ENCODE results near the gene DPP10. TPM values are rescaled to one million over a fixed set of nuclear protein-coding genes. Genes with fewer than 3 reads are reported as not detected.

Gene DPP10
- total and polyA plus RNA-seq, 5 experiments from 2014 or later, result not detected

- POLR2A ChIA-PET, result no interaction called here
- Mint-ChIP-seq H3K36me3 (no peaks in the 10 kb centered on the region), H3K4me3 (no peak overlapping the region), H3K27me3 (no peaks in the 10 kb centered on the region), H3K4me1 (no peaks in the 10 kb centered on the region), H3K27ac (no peak overlapping the region), H3K9me3 (peaks cover 0 to 17% (median 3%) of the 10 kb centered on the region in 9 donors)
- DNase-seq, result no peak
- ATAC-seq, result no peak
Observed at GRCh38 chr2:115654362-115654761, 1211.9 kb downstream of the DPP10 start.

DNA sequence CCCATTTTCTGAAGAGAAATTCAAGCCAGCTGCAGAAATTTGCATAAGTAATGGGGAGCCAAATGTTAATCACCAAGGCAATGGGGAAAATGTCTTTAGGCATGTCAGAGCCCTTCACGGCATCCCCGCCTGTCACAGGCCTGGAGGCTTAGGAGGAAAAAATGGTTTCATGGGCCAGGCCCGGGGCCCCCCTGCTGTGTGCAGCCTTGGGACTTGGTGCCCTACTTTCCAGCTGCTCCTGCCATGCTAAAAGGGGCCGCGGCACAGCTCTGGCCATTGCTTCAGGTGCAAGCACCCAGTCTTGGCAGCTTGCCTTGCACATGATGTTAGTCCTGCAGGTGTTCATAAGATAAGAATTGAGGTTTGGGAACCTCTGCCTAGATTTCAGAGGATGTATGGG, 1235.7 kb downstream of the DPP10 start:
- H3K9me3 Mint-ChIP-seq, result peaks cover 6 to 48% (median 25%) of the 10 kb centered on the region in 9 donors
- no peaks in the 10 kb centered on the region for H3K4me1 Mint-ChIP-seq
- no peaks in the 10 kb centered on the region for H3K36me3 Mint-ChIP-seq
- no peak for DNase-seq
- no peak overlapping the region for H3K27ac Mint-ChIP-seq
- no peak for ATAC-seq
- H3K27me3 Mint-ChIP-seq, result no peaks in the 10 kb centered on the region
- no peak overlapping the region for H3K4me3 Mint-ChIP-seq
- POLR2A ChIA-PET, result no interaction called here

GRCh38 chr2:115684345-115684744, 1241.9 kb downstream of the DPP10 start:
- Mint-ChIP-seq H3K36me3 (no peaks in the 10 kb centered on the region), H3K9me3 (peaks cover 0 to 32% (median 12%) of the 10 kb centered on the region in 9 donors), H3K27ac (no peak overlapping the region), H3K4me3 (no peak overlapping the region), H3K27me3 (no peaks in the 10 kb centered on the region), H3K4me1 (no peaks in the 10 kb centered on the region)
- ATAC-seq (no peak), DNase-seq (no peak)
- POLR2A ChIA-PET, result no interaction called here

- Mint-ChIP-seq H3K9me3 (peaks cover 0 to 28% (median 17%) of the 10 kb centered on the region in 9 donors), H3K36me3 (no peaks in the 10 kb centered on the region), H3K27ac (no peak overlapping the region), H3K4me3 (no peak overlapping the region), H3K4me1 (no peaks in the 10 kb centered on the region), H3K27me3 (no peaks in the 10 kb centered on the region)
- DNase-seq (no peak), ATAC-seq (no peak)
- POLR2A ChIA-PET, result no interaction called here
Observed at GRCh38 chr2:115691409-115691808, 1249.0 kb downstream of the DPP10 start.

GRCh38 chr2:115694651-115695050, 1252.2 kb downstream of the DPP10 start:
- Mint-ChIP-seq H3K36me3 (no peaks in the 10 kb centered on the region), H3K9me3 (peaks cover 3 to 38% (median 12%) of the 10 kb centered on the region in 9 donors), H3K27me3 (no peaks in the 10 kb centered on the region), H3K4me3 (no peak overlapping the region), H3K27ac (no peak overlapping the region), H3K4me1 (no peaks in the 10 kb centered on the region)
- DNase-seq (no peak), ATAC-seq (no peak)
- POLR2A ChIA-PET, result no interaction called here

GRCh38 chr2:115733190-115733775, 1290.8 kb downstream of the DPP10 start:
- no peak for ATAC-seq
- POLR2A ChIA-PET, result no interaction called here
- Mint-ChIP-seq H3K27ac (no peak overlapping the region), H3K9me3 (peaks cover 0 to 33% (median 12%) of the 10 kb centered on the region in 9 donors), H3K4me1 (peaks cover 0 to 2% (median 0%) of the 10 kb centered on the region in 4 donors), H3K36me3 (peaks cover 0 to 8% (median 0%) of the 10 kb centered on the region in 3 donors), H3K27me3 (no peaks in the 10 kb centered on the region), H3K4me3 (no peak overlapping the region)
- DNase-seq, result no peak

DNA sequence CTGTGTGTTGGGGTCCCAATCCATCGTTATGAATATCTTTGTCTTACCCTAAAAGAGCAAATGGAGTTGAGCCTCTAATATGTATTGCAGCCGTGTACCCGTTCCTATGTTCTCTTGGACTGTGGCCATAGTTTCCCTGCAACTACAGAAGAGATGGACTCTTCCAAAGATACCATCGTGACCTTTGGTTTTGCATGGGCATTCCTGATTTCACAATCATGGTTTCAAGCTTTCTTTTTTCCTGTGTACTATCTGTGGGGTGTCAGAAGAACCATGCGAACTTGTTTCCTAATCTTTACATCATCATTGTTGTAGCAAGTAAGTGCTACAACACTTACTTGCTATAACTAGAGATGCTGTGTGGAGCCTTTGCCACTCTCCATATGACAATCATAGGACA, 1295.7 kb downstream of the DPP10 start:
- Mint-ChIP-seq H3K27ac (no peak overlapping the region), H3K9me3 (peaks cover 3 to 27% (median 7%) of the 10 kb centered on the region in 9 donors), H3K36me3 (peaks cover 0 to 2% (median 0%) of the 10 kb centered on the region in 3 donors), H3K4me3 (no peak overlapping the region), H3K4me1 (no peaks in the 10 kb centered on the region), H3K27me3 (no peaks in the 10 kb centered on the region)
- no peak for ATAC-seq
- no peak for DNase-seq
- POLR2A ChIA-PET, result no interaction called here

DNA sequence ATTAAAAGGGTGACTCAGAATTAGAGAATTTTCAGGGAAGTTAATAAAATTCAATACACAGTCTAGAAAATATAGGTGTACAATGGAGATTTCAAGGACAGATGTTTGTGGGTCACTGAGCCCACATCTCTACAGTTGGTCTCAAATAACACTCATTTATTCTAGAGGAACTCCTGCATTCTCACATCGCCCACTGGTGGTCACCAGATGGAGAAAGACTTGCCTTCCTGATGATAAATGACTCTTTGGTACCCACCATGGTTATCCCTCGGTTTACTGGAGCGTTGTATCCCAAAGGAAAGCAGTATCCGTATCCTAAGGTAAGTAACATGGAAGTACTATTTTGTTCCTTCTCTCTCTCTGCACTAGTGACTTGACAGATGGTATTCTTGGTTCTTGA, 1297.1 kb downstream of the DPP10 start:
- Mint-ChIP-seq H3K27me3 (no peaks in the 10 kb centered on the region), H3K36me3 (no peaks in the 10 kb centered on the region), H3K4me3 (no peak overlapping the region), H3K4me1 (no peaks in the 10 kb centered on the region), H3K9me3 (peaks cover 0 to 24% (median 5%) of the 10 kb centered on the region in 9 donors), H3K27ac (no peak overlapping the region)
- ATAC-seq (no peak), DNase-seq (no peak)
- POLR2A ChIA-PET, result no interaction called here

GRCh38 chr2:115746151-115746550, 1303.7 kb downstream of the DPP10 start:
- POLR2A ChIA-PET, result no interaction called here
- peaks cover 0 to 22% (median 1%) of the 10 kb centered on the region in 9 donors for H3K9me3 Mint-ChIP-seq
- H3K4me1 Mint-ChIP-seq, result no peaks in the 10 kb centered on the region
- H3K27ac Mint-ChIP-seq, result no peak overlapping the region
- no peaks in the 10 kb centered on the region for H3K27me3 Mint-ChIP-seq
- DNase-seq (no peak), ATAC-seq (no peak)
- no peaks in the 10 kb centered on the region for H3K36me3 Mint-ChIP-seq
- no peak overlapping the region for H3K4me3 Mint-ChIP-seq

DNA sequence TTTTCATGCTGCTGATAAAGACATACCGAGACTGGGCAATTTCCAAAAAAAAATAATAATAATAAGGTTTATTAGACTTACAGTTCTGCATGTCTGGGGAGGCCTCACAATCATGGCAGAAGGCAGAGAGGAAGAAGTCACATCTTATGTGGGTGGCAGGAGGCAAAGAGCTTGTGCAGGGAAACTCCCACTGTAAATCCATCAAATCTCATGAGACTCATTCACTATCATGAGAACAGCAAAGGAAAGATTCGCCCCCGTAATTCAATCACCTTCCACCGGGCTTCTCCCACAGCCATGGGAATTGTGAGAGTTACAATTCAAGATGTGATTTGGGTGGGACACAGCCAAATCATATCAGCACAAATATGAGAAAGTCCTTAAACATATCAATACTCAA, 1314.8 kb downstream of the DPP10 start:
- Mint-ChIP-seq H3K36me3 (no peaks in the 10 kb centered on the region), H3K9me3 (peaks cover 0 to 25% (median 14%) of the 10 kb centered on the region in 9 donors), H3K27me3 (no peaks in the 10 kb centered on the region), H3K27ac (no peak overlapping the region), H3K4me3 (no peak overlapping the region), H3K4me1 (no peaks in the 10 kb centered on the region)
- ATAC-seq (no peak), DNase-seq (no peak)
- POLR2A ChIA-PET, result no interaction called here

GRCh38 chr2:115763601-115764000, 1321.2 kb downstream of the DPP10 start:
- no peaks in the 10 kb centered on the region for H3K4me1 Mint-ChIP-seq
- H3K27ac Mint-ChIP-seq, result no peak overlapping the region
- DNase-seq, result no peak
- H3K4me3 Mint-ChIP-seq, result no peak overlapping the region
- H3K27me3 Mint-ChIP-seq, result no peaks in the 10 kb centered on the region
- no peak for ATAC-seq
- H3K36me3 Mint-ChIP-seq, result no peaks in the 10 kb centered on the region
- POLR2A ChIA-PET, result no interaction called here
- peaks cover 0 to 21% (median 10%) of the 10 kb centered on the region in 9 donors for H3K9me3 Mint-ChIP-seq

DNA sequence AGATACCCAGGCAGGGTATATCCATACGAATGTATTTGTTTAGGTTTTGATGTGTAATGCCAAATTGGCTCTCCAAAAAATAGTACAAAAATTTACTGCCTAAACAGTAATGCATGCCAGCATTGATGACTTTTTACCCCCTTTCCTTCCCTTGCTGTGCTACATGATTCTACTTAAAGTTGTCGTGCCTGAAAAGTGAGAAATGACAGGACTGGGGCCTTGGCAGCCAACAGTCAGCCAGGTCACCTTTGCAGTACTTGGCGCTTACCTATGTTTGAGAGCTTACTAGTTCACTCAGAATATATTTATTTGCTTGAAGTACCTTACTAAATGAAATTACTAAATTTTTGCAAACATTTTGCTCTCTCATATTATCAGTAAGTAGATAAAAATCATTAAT, 1329.1 kb downstream of the DPP10 start:
- DNase-seq, result no peak
- ATAC-seq, result no peak
- Mint-ChIP-seq H3K27ac (no peak overlapping the region), H3K4me1 (no peaks in the 10 kb centered on the region), H3K36me3 (no peaks in the 10 kb centered on the region), H3K27me3 (no peaks in the 10 kb centered on the region), H3K9me3 (peaks cover 0 to 12% (median 2%) of the 10 kb centered on the region in 9 donors), H3K4me3 (no peak overlapping the region)
- POLR2A ChIA-PET, result no interaction called here

DNA sequence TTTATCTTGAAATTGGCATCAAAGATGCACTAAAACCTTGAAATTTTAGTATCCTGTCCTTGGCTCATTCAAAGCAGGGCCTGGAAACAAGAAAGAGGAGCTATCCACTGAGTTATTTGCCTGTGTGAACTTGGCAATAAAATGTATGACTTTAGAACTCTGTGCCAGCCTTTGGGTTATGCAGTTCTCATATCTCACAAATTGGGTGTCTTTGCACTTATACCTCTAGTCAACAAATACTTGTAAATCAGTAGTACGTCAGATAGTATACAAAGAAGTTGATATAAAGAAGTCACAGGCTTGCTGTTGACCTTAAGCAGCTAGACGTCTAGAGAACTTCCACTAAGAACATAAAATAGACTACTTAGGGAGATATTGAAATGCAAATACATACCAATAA, 1331.9 kb downstream of the DPP10 start:
- ATAC-seq (no peak), DNase-seq (no peak)
- POLR2A ChIA-PET, result no interaction called here
- no peak overlapping the region for H3K27ac Mint-ChIP-seq
- H3K27me3 Mint-ChIP-seq, result no peaks in the 10 kb centered on the region
- no peaks in the 10 kb centered on the region for H3K4me1 Mint-ChIP-seq
- H3K4me3 Mint-ChIP-seq, result no peak overlapping the region
- H3K36me3 Mint-ChIP-seq, result no peaks in the 10 kb centered on the region
- peaks cover 0 to 20% (median 3%) of the 10 kb centered on the region in 9 donors for H3K9me3 Mint-ChIP-seq

- H3K36me3 Mint-ChIP-seq, result no peaks in the 10 kb centered on the region
Observed at GRCh38 chr2:115779085-115779632, 1336.7 kb downstream of the DPP10 start.

More at GRCh38 chr2:115779085-115779632, 1336.7 kb downstream of the DPP10 start:
- no peaks in the 10 kb centered on the region for H3K27me3 Mint-ChIP-seq
- POLR2A ChIA-PET, result no interaction called here
- H3K9me3 Mint-ChIP-seq, result peaks cover 0 to 23% (median 4%) of the 10 kb centered on the region in 9 donors
- ATAC-seq, result no peak
- no peaks in the 10 kb centered on the region for H3K4me1 Mint-ChIP-seq
- H3K27ac Mint-ChIP-seq, result no peak overlapping the region
- no peak overlapping the region for H3K4me3 Mint-ChIP-seq
- no peak for DNase-seq

Measured in naive thymus-derived CD8-positive, alpha-beta T cell (primary cell).